GM12878 (cell line): ENCODE measurements around the gene MAPKBP1. TPM values are rescaled to one million over a fixed set of nuclear protein-coding genes. Genes with fewer than 3 reads are reported as not detected.

Experiments
- ATAC-seq: fragments of 200-7000 bp; cut with Tn5 transposase; 3 replicates; pipeline ENCODE4 v1.9.1; 2020; ENCODE audit warnings: mild to moderate bottlenecking, moderate library complexity
- BruUV-seq: library from RNA; stranded (reverse); fragments of 400-500 nt; replicated peaks from 2 replicates; lab custom pipeline; 2021; lab: Mats Ljungman, UMichigan
- CTCF ChIA-PET: fragments of 300-600 bp; sonication (Branson Sonifier 250); formaldehyde crosslinking; extraction: SDS; loops from one replicate; lab custom pipeline; 2021; ENCODE audit warnings: inconsistent platforms; lab: Yijun Ruan, JAX
- POLR2A ChIA-PET: fragments of 350-600 bp; formaldehyde crosslinking; extraction: SDS; loops from one replicate; lab custom pipeline; 2021; ENCODE audit warnings: inconsistent platforms; lab: Charles Lee
- RAD21 ChIA-PET: fragments of 300-600 bp; sonication (Branson Sonifier 250); formaldehyde crosslinking; loops from one replicate; lab custom pipeline; 2023; ENCODE audit warnings: antibody characterized with exemption; ENCODE audit not compliant: unreplicated experiment; lab: Charles Lee
- SMC1A ChIA-PET: fragments of 300-600 bp; sonication (Branson Sonifier 250); formaldehyde crosslinking; loops from one replicate; lab custom pipeline; 2023; ENCODE audit not compliant: unreplicated experiment, uncharacterized antibody; lab: Charles Lee
- DNase-seq: peaks from one replicate; pipeline ENCODE4 v3.0.0-alpha.2; 2011; ENCODE audit warnings: low read depth, low spot score
- FAIRE-seq: peaks from 3 replicates; lab custom pipeline; 2011; peaks lifted over from hg19 to GRCh38; lab: Jason Lieb, UNC
- H2AFZ ChIP-seq: 2 replicates; pipeline ENCODE4 v1.6.0; 2011; ENCODE audit warnings: low read depth, low read length, control low read depth; ENCODE audit not compliant: control insufficient read depth
- H3K27ac ChIP-seq: 2 replicates; pipeline ENCODE4 v1.5.1; 2011; ENCODE audit warnings: control low read depth; ENCODE audit not compliant: control insufficient read depth, insufficient read depth
- H3K27me3 ChIP-seq, 2 experiments: replicated peaks in 1 of 2; 2 replicates each; pipeline versions ENCODE4 v1.6.0 to v1.6.1; 2011; ENCODE audit warnings: low read length in 1 of 2; ENCODE audit not compliant: control insufficient read depth in 2 of 2, insufficient read depth in 2 of 2
- H3K36me3 ChIP-seq, 2 experiments: 2 replicates each; pipeline ENCODE4 v1.5.1; 2011; ENCODE audit warnings: low read length in 1 of 2; ENCODE audit not compliant: control insufficient read depth in 2 of 2, insufficient read depth in 2 of 2
- H3K4me1 ChIP-seq: 2 replicates; pipeline ENCODE4 v1.6.1; 2011; ENCODE audit warnings: mild to moderate bottlenecking, low read length, moderate library complexity, mixed read lengths; ENCODE audit not compliant: control insufficient read depth, insufficient read depth
- H3K4me2 ChIP-seq: 2 replicates; pipeline ENCODE4 v1.6.0; 2011; ENCODE audit warnings: control low read depth; ENCODE audit not compliant: control insufficient read depth, insufficient read depth
- H3K4me3 ChIP-seq: fragments of 200-600 bp; sonication (generic); 2 replicates; pipeline ENCODE4 v1.5.1; 2016
- H3K79me2 ChIP-seq: 2 replicates; pipeline ENCODE4 v1.6.0; 2011; ENCODE audit warnings: low read length; ENCODE audit not compliant: control insufficient read depth, insufficient read depth
- H3K9ac ChIP-seq: 2 replicates; pipeline ENCODE4 v1.8.0; 2011; ENCODE audit warnings: low read length, control low read depth, mixed read lengths; ENCODE audit not compliant: control insufficient read depth, insufficient read depth
- H3K9me3 ChIP-seq: replicated peaks from 3 replicates; pipeline ENCODE4 v1.5.1; 2011; ENCODE audit warnings: mild to moderate bottlenecking, low read length; ENCODE audit not compliant: control insufficient read depth, insufficient read depth
- H4K20me1 ChIP-seq: 2 replicates; pipeline ENCODE4 v1.6.0; 2011; ENCODE audit not compliant: control insufficient read depth, insufficient read depth
- ATF7 ChIP-seq: fragments of 450-650 bp; IDR thresholded peaks from 2 replicates; pipeline ENCODE4 v1.6.1; 2016; ENCODE audit warnings: low read depth, mild to moderate bottlenecking
- EGR1 ChIP-seq, 2 experiments: IDR thresholded peaks; 1 replicate in 1 of 2; 2 replicates in 1 of 2; pipeline ENCODE4 v1.6.1; 2011 to 2012; ENCODE audit warnings: low read depth in 2 of 2, low read length in 2 of 2, borderline replicate concordance in 1 of 2, mild to moderate bottlenecking in 1 of 2, moderate library complexity in 1 of 2
- ETV6 ChIP-seq, 2 experiments: fragments of 450-650 bp in 1 of 2; IDR thresholded peaks in 1 of 2; conservative IDR thresholded peaks in 1 of 2; 2 replicates each; pipeline ENCODE4 v1.6.1; 2014; ENCODE audit warnings: antibody characterized with exemption in 1 of 2, borderline replicate concordance in 1 of 2, low read depth in 1 of 2, mild to moderate bottlenecking in 1 of 2, moderate library complexity in 1 of 2
- HCFC1 ChIP-seq: fragments of 150-350 bp; IDR thresholded peaks from 2 replicates; pipeline ENCODE4 v1.6.1; 2014; ENCODE audit warnings: low read length
- MEF2A ChIP-seq: IDR thresholded peaks from 2 replicates; pipeline ENCODE4 v1.6.1; 2011; ENCODE audit warnings: low read depth, mild to moderate bottlenecking, low read length, moderate library complexity; ENCODE audit not compliant: insufficient read depth
- NBN ChIP-seq: fragments of 450-650 bp; IDR thresholded peaks from 2 replicates; pipeline ENCODE4 v1.6.1; 2016
- SRF ChIP-seq, 2 experiments: IDR thresholded peaks; 2 replicates each; pipeline ENCODE4 v1.6.1; 2011; ENCODE audit warnings: low read depth in 2 of 2, low read length in 2 of 2, mild to moderate bottlenecking in 1 of 2, moderate library complexity in 1 of 2
- SUPT20H ChIP-seq: IDR thresholded peaks from 2 replicates; pipeline ENCODE4 v1.6.1; 2011; ENCODE audit warnings: low read depth, mild to moderate bottlenecking, low read length, moderate library complexity, borderline replicate concordance; ENCODE audit not compliant: control insufficient read depth
- TCF12 ChIP-seq: IDR thresholded peaks from 2 replicates; pipeline ENCODE4 v1.6.1; 2011; ENCODE audit warnings: low read depth, mild to moderate bottlenecking, low read length
- ZNF384 ChIP-seq: IDR thresholded peaks from 2 replicates; pipeline ENCODE4 v1.6.1; 2012; ENCODE audit warnings: low read depth, mild to moderate bottlenecking, low read length, improper control_type of control experiment, borderline replicate concordance
- ZNF622 ChIP-seq: fragments of 450-650 bp; IDR thresholded peaks from 2 replicates; pipeline ENCODE4 v1.6.1; 2017; ENCODE audit warnings: mild to moderate bottlenecking, inconsistent platforms
- WGBS: methylation state at CpG from one replicate; pipeline ENCODE4 v1.1.6; 2016; ENCODE audit warnings: low lambda C conversion rate; ENCODE audit not compliant: insufficient replicate concordance, insufficient coverage; ENCODE audit errors: missing lambda C conversion rate; 5-methylcytosine and 5-hydroxymethylcytosine counted together
- in situ Hi-C: fragments of 300-500 bp; cut with MboI; formaldehyde crosslinking; loops from 9 replicates; pipeline ENCODE4 v1.14.3; 2018; ENCODE audit warnings: mixed read lengths
- intact Hi-C: fragments of 100-400 bp; cut with micrococcal nuclease; formaldehyde crosslinking; loops from one replicate; pipeline ENCODE4 v1.14.2; 2022; ENCODE audit not compliant: unreplicated experiment
- polyA plus RNA-seq, 11 experiments: library from polyadenylated mRNA; depleted of rRNA in 4 of 11; unstranded in 6 of 11; stranded (reverse) in 5 of 11; fragments of >200 nt; fragmentation: Nextera tagmentation in 4 of 11; fragmentation: Illumina TruSeq in 1 of 11; extraction: Ambion mirVana in 4 of 11; extraction: Trizol in 1 of 11; gene quantifications; 1 replicate in 1 of 11; 2 replicates in 10 of 11; pipeline versions ENCODE4 v1.2.1 to v1.2.3, GENCODE V29; 2011 to 2016; ENCODE audit warnings: inconsistent platforms in 2 of 11, missing spikeins in 2 of 11, low read depth in 1 of 11
- total RNA-seq, 4 experiments: library from RNA; depleted of rRNA in 3 of 4; stranded (reverse); fragments of >200 nt in 3 of 4; fragmentation: Illumina TruSeq in 1 of 4; extraction: Trizol in 1 of 4; gene quantifications; 2 replicates each; pipeline versions ENCODE4 v1.2.1 to v1.2.3, GENCODE V29; 2013 to 2021
- TF ChIP-seq, protein P1 (sequence below): IDR thresholded peaks from 2 replicates; pipeline ENCODE4 v1.6.1; 2012; ENCODE audit warnings: mild to moderate bottlenecking, low read depth, low read length
- TF ChIP-seq, protein P2 (sequence below): fragments of 450-650 bp; IDR thresholded peaks from 2 replicates; pipeline ENCODE4 v1.6.1; 2016; ENCODE audit warnings: mild to moderate bottlenecking
- TF ChIP-seq, protein P3 (sequence below): IDR thresholded peaks from 2 replicates; pipeline ENCODE4 v1.6.1; 2012; ENCODE audit warnings: low read depth, low read length, improper control_type of control experiment
- TF ChIP-seq, protein P4 (sequence below): IDR thresholded peaks from 2 replicates; pipeline ENCODE4 v1.6.1; 2012; ENCODE audit warnings: low read depth, low read length, improper control_type of control experiment

Gene MAPKBP1
- total and polyA plus RNA-seq, 10 of the 15 experiments (the other 5 are each of a cell fraction or from before 2014, with no cell fraction given) = 0.44 to 19.0 (median 7.3) TPM

DNA sequence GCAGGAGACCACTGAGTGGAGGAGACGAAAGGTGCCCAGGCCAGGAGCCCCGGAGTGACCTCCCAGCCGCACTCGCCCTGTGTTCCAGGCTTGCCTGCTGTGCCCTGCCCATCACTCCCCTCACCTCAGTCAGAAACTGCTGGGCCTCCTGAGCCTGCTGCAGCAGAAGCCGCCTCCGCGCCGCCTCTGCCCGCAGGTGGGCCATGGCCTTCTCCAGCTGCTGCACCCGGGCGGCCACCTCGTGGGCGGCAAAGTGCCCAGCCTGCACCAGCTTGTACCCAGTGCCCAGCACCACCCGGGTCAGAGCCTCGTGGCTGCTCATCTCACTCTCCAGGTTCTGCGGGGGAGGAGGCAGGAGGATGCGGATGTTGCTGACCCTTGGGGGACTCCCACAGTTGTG, 82.0 kb downstream of the MAPKBP1 start:
- BruUV-seq = no TSS peak

DNA sequence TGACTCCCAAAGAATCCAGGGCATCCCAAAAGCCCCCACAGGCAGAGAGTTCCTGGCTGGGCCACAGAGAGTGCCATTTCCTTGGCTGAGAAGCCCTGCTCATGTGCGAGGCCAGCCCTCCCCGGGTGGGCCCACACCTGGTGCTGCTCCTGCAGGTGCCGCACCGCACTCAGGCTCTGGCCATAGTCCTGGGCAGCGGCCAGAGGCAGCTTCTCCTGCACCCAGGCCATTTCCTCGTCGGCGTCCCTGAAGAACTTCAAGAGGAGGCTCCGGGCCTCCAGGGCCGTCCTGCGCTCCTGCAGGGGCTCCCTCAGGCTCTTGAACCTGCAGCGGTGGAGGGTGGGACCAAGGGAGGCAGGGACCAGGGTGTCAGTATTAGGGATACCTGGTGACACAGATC, 82.4 kb downstream of the MAPKBP1 start:
- SMC1A ChIA-PET = no interaction called here
- no peak overlapping the region for H3K9ac ChIP-seq
- intact Hi-C loops = no loop called here
- POLR2A ChIA-PET = interaction anchor here (1.4 kb wide), 1 partner anchor 10 kb away, joined by 4 read pairs; no protein-coding TSS in a partner anchor
- CTCF ChIA-PET = no interaction called here
- H4K20me1 ChIP-seq = no peaks in the 10 kb centered on the region
- in situ Hi-C loops = no loop called here
- H3K27me3 ChIP-seq = no peaks in the 10 kb centered on the region; a peak in 1 of 4 replicates
- no peak for FAIRE-seq
- H3K36me3 ChIP-seq = no peaks in the 10 kb centered on the region
- RAD21 ChIA-PET = no interaction called here
- no peak for ATAC-seq
- H3K79me2 ChIP-seq = no peaks in the 10 kb centered on the region
- BruUV-seq = no TSS peak
- no peaks in the 10 kb centered on the region for H3K4me1 ChIP-seq
- H3K4me3 ChIP-seq = no peak overlapping the region
- DNase-seq = no peak
- H3K9me3 ChIP-seq = no peaks in the 10 kb centered on the region
- H3K4me2 ChIP-seq = no peak overlapping the region
- WGBS = 60% methylated on average over 12 of the region's 12 CpGs
- no peak overlapping the region for H3K27ac ChIP-seq
- H2AFZ ChIP-seq = no peak overlapping the region
- TF ChIP-seq NBN (no peak), TCF12 (no peak), EGR1 (IDR thresholded peaks at IDR 0.05; ENCODE audit: borderline replicate concordance in 1 of 2, low read depth in 2 of 2, low read length in 2 of 2) (no peak), ATF7 (no peak)
- TF ChIP-seq, protein P1, sequence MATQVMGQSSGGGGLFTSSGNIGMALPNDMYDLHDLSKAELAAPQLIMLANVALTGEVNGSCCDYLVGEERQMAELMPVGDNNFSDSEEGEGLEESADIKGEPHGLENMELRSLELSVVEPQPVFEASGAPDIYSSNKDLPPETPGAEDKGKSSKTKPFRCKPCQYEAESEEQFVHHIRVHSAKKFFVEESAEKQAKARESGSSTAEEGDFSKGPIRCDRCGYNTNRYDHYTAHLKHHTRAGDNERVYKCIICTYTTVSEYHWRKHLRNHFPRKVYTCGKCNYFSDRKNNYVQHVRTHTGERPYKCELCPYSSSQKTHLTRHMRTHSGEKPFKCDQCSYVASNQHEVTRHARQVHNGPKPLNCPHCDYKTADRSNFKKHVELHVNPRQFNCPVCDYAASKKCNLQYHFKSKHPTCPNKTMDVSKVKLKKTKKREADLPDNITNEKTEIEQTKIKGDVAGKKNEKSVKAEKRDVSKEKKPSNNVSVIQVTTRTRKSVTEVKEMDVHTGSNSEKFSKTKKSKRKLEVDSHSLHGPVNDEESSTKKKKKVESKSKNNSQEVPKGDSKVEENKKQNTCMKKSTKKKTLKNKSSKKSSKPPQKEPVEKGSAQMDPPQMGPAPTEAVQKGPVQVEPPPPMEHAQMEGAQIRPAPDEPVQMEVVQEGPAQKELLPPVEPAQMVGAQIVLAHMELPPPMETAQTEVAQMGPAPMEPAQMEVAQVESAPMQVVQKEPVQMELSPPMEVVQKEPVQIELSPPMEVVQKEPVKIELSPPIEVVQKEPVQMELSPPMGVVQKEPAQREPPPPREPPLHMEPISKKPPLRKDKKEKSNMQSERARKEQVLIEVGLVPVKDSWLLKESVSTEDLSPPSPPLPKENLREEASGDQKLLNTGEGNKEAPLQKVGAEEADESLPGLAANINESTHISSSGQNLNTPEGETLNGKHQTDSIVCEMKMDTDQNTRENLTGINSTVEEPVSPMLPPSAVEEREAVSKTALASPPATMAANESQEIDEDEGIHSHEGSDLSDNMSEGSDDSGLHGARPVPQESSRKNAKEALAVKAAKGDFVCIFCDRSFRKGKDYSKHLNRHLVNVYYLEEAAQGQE = no peak
- TF ChIP-seq, protein P2, sequence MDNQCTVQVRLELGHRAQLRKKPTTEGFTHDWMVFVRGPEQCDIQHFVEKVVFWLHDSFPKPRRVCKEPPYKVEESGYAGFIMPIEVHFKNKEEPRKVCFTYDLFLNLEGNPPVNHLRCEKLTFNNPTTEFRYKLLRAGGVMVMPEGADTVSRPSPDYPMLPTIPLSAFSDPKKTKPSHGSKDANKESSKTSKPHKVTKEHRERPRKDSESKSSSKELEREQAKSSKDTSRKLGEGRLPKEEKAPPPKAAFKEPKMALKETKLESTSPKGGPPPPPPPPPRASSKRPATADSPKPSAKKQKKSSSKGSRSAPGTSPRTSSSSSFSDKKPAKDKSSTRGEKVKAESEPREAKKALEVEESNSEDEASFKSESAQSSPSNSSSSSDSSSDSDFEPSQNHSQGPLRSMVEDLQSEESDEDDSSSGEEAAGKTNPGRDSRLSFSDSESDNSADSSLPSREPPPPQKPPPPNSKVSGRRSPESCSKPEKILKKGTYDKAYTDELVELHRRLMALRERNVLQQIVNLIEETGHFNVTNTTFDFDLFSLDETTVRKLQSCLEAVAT = no peak

More for the DNA sequence above, 82.0 kb downstream of the MAPKBP1 start:
- ChIA-PET RAD21 (no interaction called here), SMC1A (no interaction called here), CTCF (no interaction called here), POLR2A (interaction anchor here (1.4 kb wide), 1 partner anchor 9 kb away, joined by 4 read pairs; no protein-coding TSS in a partner anchor)
- Histone ChIP-seq H3K9ac (no peak overlapping the region), H3K9me3 (no peaks in the 10 kb centered on the region), H3K4me2 (no peak overlapping the region), H3K27ac (no peak overlapping the region), H3K27me3 (no peaks in the 10 kb centered on the region; a peak in 1 of 4 replicates), H3K4me1 (no peaks in the 10 kb centered on the region), H4K20me1 (no peaks in the 10 kb centered on the region), H3K36me3 (no peaks in the 10 kb centered on the region), H3K79me2 (no peaks in the 10 kb centered on the region), H3K4me3 (no peak overlapping the region), H2AFZ (no peak overlapping the region)
- no peak for DNase-seq
- TF ChIP-seq SUPT20H (no peak), MEF2A (no peak), SRF (IDR thresholded peaks at IDR 0.05; ENCODE audit: low read depth in 2 of 2, low read length in 2 of 2) (no peak), ETV6 (conservative IDR thresholded peaks at IDR 0.05 in 1 of 2, IDR thresholded peaks at IDR 0.05 in 1 of 2; ENCODE audit: borderline replicate concordance in 1 of 2, low read depth in 1 of 2) (no peak), HCFC1 (no peak), ZNF622 (no peak), ZNF384 (no peak)
- TF ChIP-seq, protein P3, sequence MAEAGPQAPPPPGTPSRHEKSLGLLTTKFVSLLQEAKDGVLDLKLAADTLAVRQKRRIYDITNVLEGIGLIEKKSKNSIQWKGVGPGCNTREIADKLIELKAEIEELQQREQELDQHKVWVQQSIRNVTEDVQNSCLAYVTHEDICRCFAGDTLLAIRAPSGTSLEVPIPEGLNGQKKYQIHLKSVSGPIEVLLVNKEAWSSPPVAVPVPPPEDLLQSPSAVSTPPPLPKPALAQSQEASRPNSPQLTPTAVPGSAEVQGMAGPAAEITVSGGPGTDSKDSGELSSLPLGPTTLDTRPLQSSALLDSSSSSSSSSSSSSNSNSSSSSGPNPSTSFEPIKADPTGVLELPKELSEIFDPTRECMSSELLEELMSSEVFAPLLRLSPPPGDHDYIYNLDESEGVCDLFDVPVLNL = no peak
- TF ChIP-seq, protein P4, sequence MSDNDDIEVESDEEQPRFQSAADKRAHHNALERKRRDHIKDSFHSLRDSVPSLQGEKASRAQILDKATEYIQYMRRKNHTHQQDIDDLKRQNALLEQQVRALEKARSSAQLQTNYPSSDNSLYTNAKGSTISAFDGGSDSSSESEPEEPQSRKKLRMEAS = no peak
- WGBS = 59% methylated on average over 16 of the region's 17 CpGs
- intact Hi-C loops = no loop called here
- FAIRE-seq = no peak
- in situ Hi-C loops = no loop called here
- no peak for ATAC-seq
